HepG2 (cell line): Measurements from ENCODE around the gene CKLF. TPM values are rescaled to one million over a fixed set of nuclear protein-coding genes. Genes with fewer than 3 reads are reported as not detected.

Experiments
- BRCA1 ChIP-seq: sonication (generic); formaldehyde crosslinking; IDR thresholded peaks from 2 replicates; pipeline ENCODE4 v1.4.0; 2020; ENCODE audit warnings: missing genetic modification reagents
- DRAP1 ChIP-seq: IDR thresholded peaks from 2 replicates; pipeline ENCODE4 v1.6.1; 2016; ENCODE audit warnings: missing genetic modification reagents, missing compliant biosample characterization
- E2F2 ChIP-seq: sonication (generic); formaldehyde crosslinking; IDR thresholded peaks from 2 replicates; pipeline ENCODE4 v1.4.0; 2020; ENCODE audit warnings: missing genetic modification reagents, borderline replicate concordance
- GATA4 ChIP-seq: sonication (generic); IDR thresholded peaks from 2 replicates; pipeline ENCODE4 v1.6.1; 2016; ENCODE audit warnings: antibody characterized with exemption, low read depth, borderline replicate concordance
- HDAC6 ChIP-seq: fragments of 200-600 bp; sonication (generic); IDR thresholded peaks from 2 replicates; pipeline ENCODE4 v1.7.0; 2017; ENCODE audit warnings: mild to moderate bottlenecking, antibody characterized with exemption, low read length, low read depth
- HOXA7 ChIP-seq: sonication (generic); formaldehyde crosslinking; IDR thresholded peaks from 2 replicates; pipeline ENCODE4 v1.8.1; 2022; ENCODE audit warnings: mild to moderate bottlenecking, missing genetic modification reagents, moderate library complexity
- ISX ChIP-seq: sonication (generic); formaldehyde crosslinking; conservative IDR thresholded peaks from 2 replicates; pipeline ENCODE4 v1.5.0; 2020; ENCODE audit warnings: missing genetic modification reagents
- MAFF ChIP-seq: IDR thresholded peaks from 2 replicates; pipeline ENCODE4 v1.6.1; 2011; ENCODE audit warnings: low read depth, low read length, improper control_type of control experiment
- PRDM15 ChIP-seq: sonication (generic); formaldehyde crosslinking; IDR thresholded peaks from 2 replicates; pipeline ENCODE4 v1.4.0; 2020; ENCODE audit warnings: missing genetic modification reagents
- RFX3 ChIP-seq: IDR thresholded peaks from 2 replicates; pipeline ENCODE4 v1.6.1; 2016; ENCODE audit warnings: missing biosample characterization, missing genetic modification reagents
- TAF15 ChIP-seq: fragments of 200-400 bp; formaldehyde crosslinking; IDR thresholded peaks from one replicate; pipeline ENCODE4 v1.6.1; 2018; ENCODE audit warnings: mild to moderate bottlenecking, low read depth, low read length; ENCODE audit not compliant: poor library complexity, severe bottlenecking
- TBL1XR1 ChIP-seq: fragments of 150-350 bp; IDR thresholded peaks from 2 replicates; pipeline ENCODE4 v1.6.1; 2014; ENCODE audit warnings: borderline replicate concordance, low read length; ENCODE audit not compliant: partially characterized antibody
- TOE1 ChIP-seq: sonication (generic); formaldehyde crosslinking; IDR thresholded peaks from 2 replicates; pipeline ENCODE4 v1.4.0; 2020; ENCODE audit warnings: mild to moderate bottlenecking, missing genetic modification reagents
- ZBTB1 ChIP-seq: sonication (generic); formaldehyde crosslinking; IDR thresholded peaks from 2 replicates; pipeline ENCODE4 v1.4.0; 2020; ENCODE audit warnings: missing genetic modification reagents, borderline replicate concordance
- ZBTB3 ChIP-seq: sonication (generic); formaldehyde crosslinking; IDR thresholded peaks from 2 replicates; pipeline ENCODE4 v1.4.0; 2020; ENCODE audit warnings: low read depth, mild to moderate bottlenecking, moderate library complexity, missing genetic modification reagents, borderline replicate concordance
- ZBTB37 ChIP-seq: sonication (generic); formaldehyde crosslinking; IDR thresholded peaks from 2 replicates; pipeline ENCODE4 v1.4.0; 2020; ENCODE audit warnings: mild to moderate bottlenecking, missing genetic modification reagents
- ZMYM2 ChIP-seq: sonication (generic); formaldehyde crosslinking; IDR thresholded peaks from 2 replicates; pipeline ENCODE4 v1.8.0; 2022; ENCODE audit warnings: mild to moderate bottlenecking, missing genetic modification reagents
- ZNF263 ChIP-seq: sonication (generic); formaldehyde crosslinking; IDR thresholded peaks from 2 replicates; pipeline ENCODE4 v1.4.0; 2020; ENCODE audit warnings: missing genetic modification reagents
- ZNF670 ChIP-seq: sonication (generic); formaldehyde crosslinking; IDR thresholded peaks from 2 replicates; pipeline ENCODE4 v1.8.0; 2022; ENCODE audit warnings: mild to moderate bottlenecking, missing genetic modification reagents, borderline replicate concordance
- ZNF841 ChIP-seq: sonication (generic); formaldehyde crosslinking; IDR thresholded peaks from 2 replicates; pipeline ENCODE4 v1.8.1; 2023; ENCODE audit warnings: missing genetic modification reagents, borderline replicate concordance
- polyA plus RNA-seq, 8 experiments: library from polyadenylated mRNA; depleted of rRNA in 3 of 8; stranded (reverse) in 7 of 8; unstranded in 1 of 8; fragments of >200 nt; fragmentation: Illumina TruSeq in 4 of 8; extraction: Trizol in 4 of 8; gene quantifications; 2 replicates each; pipeline versions ENCODE4 v1.2.1 to v1.2.3, GENCODE V29; 2011 to 2016; ENCODE audit warnings: low read depth in 4 of 8, missing spikeins in 1 of 8, mixed read lengths in 1 of 8; ENCODE audit not compliant: insufficient read depth in 1 of 8
- total RNA-seq, 5 experiments: library from RNA; depleted of rRNA; stranded (reverse); fragments of >200 nt; fragmentation: Illumina TruSeq; extraction: Trizol; gene quantifications; 2 replicates each; pipeline ENCODE4 v1.2.3, GENCODE V29; 2016; ENCODE audit warnings: low read depth in 1 of 5

CKLF gene
- total and polyA plus RNA-seq, 2 of the 13 experiments (the other 11 are each of a cell fraction or from before 2014, with no cell fraction given) = 120 to 167 TPM

GRCh38 chr16:66552286-66553177 is at the start of gene CKLF (continued):
- TF ChIP-seq DRAP1 (CRISPR knock-in tag) = peak; percentile 82
- no peak; the same call in 1 of the 2 replicates for TF ChIP-seq GATA4
- no peak; the same call in 1 of the 2 replicates for TF ChIP-seq ZBTB3 (CRISPR knock-in tag)
- peak; percentile 91 for TF ChIP-seq BRCA1
- TF ChIP-seq TBL1XR1 = peak; percentile 64
- no peak; the same call in 1 of the 2 replicates for TF ChIP-seq ZBTB1 (CRISPR knock-in tag)
- TF ChIP-seq ISX = no peak; the same call in 1 of the 2 replicates
- TF ChIP-seq RFX3 (CRISPR knock-in tag) = no peak
- TF ChIP-seq ZNF670 (CRISPR knock-in tag) = peak; percentile 98; the same call in 1 of the 2 replicates
- TF ChIP-seq HDAC6 = no peak
- TF ChIP-seq E2F2 (CRISPR knock-in tag) = peak; percentile 84; the same call in 1 of the 2 replicates
- peak; percentile 96; the same call in 1 of the 2 replicates for TF ChIP-seq HOXA7 (CRISPR knock-in tag)
- peak; percentile 87 for TF ChIP-seq ZNF263
- TF ChIP-seq MAFF = no peak
- peak; percentile 65 for TF ChIP-seq TAF15
- TF ChIP-seq ZBTB37 (CRISPR knock-in tag) = 0 out of 2 replicates have a peak, but pooled peaks have one; percentile 42
- TF ChIP-seq PRDM15 = peak; percentile 73
- TF ChIP-seq ZMYM2 (CRISPR knock-in tag) = peak; percentile 94
- TF ChIP-seq TOE1 (CRISPR knock-in tag) = peak; percentile 67; the same call in 1 of the 2 replicates
- peak; percentile 98 for TF ChIP-seq ZNF841 (CRISPR knock-in tag)
